Stimulated activated CD8-positive, alpha-beta memory T cell treated with anti-CD3 and anti-CD28 coated beads, Interleukin-2, amount 100 ng/mL, for 48 hours (primary cell): ENCODE data around the gene GJD3.

Experiments used
- DNase-seq, 2 donors: peaks; one replicate each; pipeline ENCODE4 v3.0.0-alpha.2; 2020; ENCODE audit warnings: low read depth in 2 of 2

GJD3 gene

GRCh38 chr17:40323391-40324381 lies 40.9 kb downstream of the GJD3 start:
- DNase-seq: peak in 1 of 2 donors; percentile 57

GRCh38 chr17:40322358-40323315 lies 41.9 kb downstream of the GJD3 start:
- peak; percentile 68 to 75 for DNase-seq

- DNase-seq: no peak
Observed at GRCh38 chr17:40321961-40322357, 42.6 kb downstream of the GJD3 start.

DNA sequence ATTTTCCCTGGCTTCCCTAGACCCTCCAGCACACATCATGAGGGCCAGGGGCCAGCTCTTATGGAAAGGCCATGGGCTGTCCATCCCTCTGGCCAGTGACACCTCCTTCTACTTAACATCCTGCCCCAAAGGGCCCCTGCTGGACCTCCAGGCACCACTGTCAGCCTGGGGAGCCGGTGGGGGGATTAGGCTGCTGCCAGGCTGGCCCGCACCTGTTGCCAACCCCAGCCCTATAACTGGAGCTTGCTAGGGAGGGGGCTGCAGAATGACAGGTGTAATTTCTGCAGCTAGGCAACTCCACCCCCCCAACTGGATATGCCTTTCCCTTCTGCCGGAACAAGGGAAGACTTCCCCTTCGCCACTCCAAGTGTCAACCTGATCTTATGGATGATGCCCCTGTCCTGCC lies 43.0 kb downstream of the GJD3 start:
- DNase-seq: no peak

- no peak for DNase-seq
Observed at GRCh38 chr17:40320756-40321523, 43.6 kb downstream of the GJD3 start.

GRCh38 chr17:40319651-40320540 lies 44.6 kb downstream of the GJD3 start:
- peak in 1 of 2 donors; percentile 60 for DNase-seq

DNA sequence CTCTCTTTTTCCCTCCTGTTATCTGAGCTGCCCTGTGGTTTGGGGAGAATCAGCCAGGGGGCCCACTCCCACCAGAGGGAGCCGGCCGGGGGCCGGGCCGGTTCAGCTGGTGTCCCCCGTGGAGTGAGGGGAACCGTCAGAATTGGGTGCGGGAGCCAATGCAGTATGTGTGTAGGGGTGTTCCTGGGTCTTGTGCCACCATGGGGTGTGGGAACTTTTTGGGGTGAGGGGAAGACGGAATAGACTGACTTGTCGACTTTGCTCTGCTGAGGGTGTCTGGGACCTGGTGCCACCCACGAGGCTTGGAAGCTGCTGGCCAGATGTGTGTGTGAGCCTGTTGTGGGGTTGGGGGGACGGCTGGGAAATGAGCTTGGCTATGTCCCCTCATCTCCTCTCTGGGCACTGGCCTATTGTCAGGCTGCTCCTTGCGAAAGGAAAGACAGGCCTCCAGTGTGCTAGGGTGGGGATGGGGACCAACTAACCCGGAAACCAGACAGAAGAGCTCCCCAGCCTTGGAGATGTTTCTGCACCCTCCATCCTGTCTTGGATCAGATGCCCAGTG lies 45.6 kb downstream of the GJD3 start:
- no peak for DNase-seq

DNA sequence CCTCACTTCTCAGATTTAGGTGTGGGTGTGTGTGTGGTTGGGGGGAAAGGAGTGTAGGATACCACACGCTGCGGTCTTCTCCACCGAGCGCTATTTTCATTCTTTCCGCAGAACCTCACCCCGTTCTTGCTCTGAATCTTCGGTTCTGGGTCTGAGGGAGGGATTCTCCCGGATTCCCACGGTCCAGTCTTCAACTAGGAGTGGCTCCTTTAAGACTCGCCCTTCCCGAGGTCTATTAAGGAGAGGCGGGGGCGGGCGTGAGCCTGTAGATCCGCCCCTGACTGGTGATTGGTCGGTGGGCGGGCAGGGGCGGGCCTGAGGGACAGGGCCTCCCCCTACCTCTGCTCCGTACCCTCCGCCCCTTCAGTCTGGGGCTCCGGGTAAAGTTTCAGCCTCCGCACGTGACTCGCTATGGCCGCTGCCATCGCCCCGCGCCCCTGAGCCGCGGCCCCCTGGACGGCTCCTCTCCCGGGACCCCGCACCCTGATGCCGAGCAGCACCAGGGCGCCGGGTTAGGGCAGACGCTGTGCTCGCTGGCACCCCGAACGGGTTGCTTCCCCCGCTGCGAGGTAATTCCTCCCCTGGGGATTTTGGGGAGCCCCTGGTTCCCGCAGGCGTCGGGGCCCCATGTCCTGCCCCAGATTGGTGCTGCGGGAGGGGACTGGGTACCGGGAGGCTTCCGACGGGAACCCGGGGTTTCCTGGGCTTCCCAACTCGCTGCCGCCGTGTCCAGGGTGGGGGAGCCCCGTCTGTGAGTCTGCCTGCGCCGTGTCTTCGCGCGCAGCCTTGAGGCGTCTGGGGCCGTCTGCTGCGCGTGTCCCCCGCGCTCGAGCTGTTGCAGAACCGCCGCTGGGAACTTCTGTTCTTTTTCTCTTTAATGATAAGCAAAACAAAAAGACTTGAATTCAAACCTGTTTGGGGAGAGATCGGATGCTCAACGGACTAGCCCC lies 46.4 kb downstream of the GJD3 start:
- DNase-seq: peak; percentile 88

GRCh38 chr17:40317345-40317873 lies 47.1 kb downstream of the GJD3 start:
- DNase-seq: no peak

GRCh38 chr17:40316571-40317344 lies 47.8 kb downstream of the GJD3 start:
- DNase-seq: no peak

DNA sequence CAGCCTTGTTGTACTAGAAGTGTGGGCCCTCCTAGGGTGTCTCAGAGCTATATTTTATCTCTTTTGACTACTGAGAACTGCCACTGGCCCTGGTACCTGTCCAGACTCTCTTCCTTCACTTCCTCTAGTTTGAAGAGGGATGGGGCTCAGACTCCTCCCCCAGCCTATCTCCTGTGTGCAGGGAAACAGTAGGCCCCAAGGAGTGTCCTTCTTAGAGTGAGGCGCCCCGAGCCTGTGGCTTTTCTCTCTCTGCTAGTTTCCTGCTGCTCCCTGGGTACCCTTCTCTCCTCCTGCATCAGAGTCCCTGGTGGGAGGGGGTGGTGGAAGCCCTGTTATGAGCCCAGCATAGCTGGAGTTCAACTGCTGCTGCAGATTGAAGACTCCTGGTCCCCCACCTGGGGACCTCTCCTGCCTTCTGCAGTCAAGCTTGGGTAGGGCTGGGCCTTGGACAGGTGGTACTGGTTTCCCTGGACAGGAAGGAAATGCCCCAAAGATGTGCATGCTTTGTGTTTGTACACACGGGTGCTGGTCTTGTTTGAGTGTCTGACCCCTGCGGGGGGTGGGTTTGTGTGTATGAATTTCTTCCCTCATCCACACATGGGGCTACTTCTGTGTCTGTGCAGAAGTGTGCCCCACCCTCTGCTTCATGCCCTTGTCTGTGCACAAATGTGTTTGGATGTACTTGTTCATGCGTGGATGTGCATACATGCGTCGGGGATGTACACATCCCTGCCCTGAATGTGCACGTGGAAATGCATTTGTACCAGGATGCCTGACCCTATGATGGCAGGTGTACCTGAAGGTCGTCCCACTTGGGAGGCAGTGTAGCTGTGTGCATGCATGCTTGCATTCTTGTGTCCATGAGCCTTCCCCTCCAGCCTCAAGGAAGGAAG lies 48.6 kb downstream of the GJD3 start:
- DNase-seq: no peak

DNA sequence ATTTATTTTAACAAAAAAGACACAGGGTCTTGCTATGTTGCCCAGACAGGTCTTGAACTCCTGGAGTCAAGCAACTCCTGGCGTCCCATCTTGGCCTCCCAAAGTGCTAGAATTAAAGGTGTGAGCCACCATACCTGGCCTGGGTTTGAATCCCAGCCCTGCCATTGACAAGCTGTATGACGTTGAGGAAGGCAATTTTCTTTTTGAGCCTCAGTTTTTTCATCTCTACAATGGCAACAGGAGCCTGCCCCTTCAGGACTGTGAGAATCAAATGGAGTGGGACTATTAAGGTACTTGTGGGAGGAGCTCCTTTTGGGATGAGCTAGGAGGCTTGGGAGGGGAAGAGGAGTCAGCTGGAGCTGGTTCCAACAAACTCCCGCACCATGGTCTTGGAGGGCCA lies 49.3 kb downstream of the GJD3 start:
- DNase-seq: no peak

DNA sequence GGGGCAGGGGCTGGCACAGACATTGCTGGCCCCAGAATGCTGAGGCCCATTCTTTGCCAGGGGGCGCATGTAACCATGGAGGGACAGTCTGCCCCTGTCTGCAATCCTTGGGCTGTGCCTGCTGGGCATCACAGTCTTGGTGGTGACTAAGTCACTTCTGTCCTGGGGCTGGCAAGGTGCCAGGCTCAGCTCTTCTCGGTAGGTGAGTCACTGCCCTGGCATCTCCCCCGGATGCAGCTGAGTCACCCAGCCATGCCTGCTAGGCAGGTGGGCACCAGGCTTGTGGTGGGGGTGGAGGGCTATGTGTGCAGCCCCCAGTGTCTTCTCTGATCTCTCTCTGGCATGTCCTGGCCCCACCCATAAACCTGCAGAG lies 50.0 kb downstream of the GJD3 start:
- DNase-seq: peak; percentile 64 to 73

DNA sequence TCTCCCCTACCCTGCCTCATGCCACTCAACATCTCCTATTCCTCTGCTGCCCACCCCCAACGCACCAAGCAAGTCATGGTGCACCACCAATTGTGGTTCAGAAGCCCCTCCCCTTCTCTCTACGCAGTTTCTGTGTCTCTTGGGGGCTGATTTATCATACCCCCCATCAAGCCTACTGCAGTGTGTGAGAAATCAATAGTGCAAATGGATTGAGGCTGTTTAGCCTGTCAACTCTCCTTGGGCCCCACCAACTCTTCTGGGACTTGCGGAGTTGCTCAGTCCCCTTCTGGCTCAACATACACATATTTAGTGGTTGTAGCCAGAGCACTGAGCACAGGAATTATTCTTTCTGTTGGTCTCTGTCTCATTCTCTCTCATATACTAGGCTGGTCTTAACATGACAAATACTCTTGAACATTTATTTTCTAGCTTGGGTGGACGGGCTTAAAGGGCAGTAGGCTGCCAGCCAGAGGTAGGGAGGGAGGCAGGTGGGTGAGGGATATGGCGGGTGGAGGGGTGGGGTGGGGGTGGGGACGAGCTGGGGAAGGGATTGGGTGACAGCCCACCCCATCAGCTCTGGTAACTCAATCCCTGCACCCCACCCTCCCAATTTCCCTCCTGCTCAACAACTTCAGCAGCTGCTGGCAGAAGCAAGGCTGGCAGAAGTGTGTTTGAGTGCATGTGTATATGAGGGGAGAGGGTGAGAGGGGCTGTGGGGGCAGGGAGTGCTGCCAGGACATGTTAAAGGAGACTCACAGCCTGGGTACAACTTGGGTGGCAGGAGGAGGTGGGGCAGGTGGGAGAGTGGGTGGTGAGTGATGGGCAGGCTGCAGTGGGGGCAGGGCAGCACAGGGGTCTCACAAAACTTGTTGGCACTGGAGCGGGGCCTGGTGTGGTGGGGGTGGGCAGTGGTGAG lies 50.6 kb downstream of the GJD3 start:
- DNase-seq: no peak
